GM23338 (cell line): ENCODE data around the gene GAREM2. TPM values are rescaled to one million over a fixed set of nuclear protein-coding genes. Genes with fewer than 3 reads are reported as not detected.
A peak's percentile ranks its signal among the peaks of the same experiment; 100 is the strongest.

Source experiments
- ATAC-seq: fragments of 200-7000 bp; cut with Tn5 transposase; 3 replicates; pipeline ENCODE4 v1.9.1; 2020
- DNase-seq: peaks from one replicate; pipeline ENCODE4 v3.0.0-alpha.2; 2015; ENCODE audit warnings: low spot score
- H2AFZ ChIP-seq: fragments of 200-600 bp; sonication (generic); 2 replicates; pipeline ENCODE4 v1.8.0; 2016; ENCODE audit warnings: antibody characterized with exemption, mild to moderate bottlenecking, moderate library complexity
- H3F3A ChIP-seq: fragments of 200-600 bp; sonication (generic); replicated peaks from 2 replicates; pipeline ENCODE4 v1.8.0; 2017; ENCODE audit warnings: antibody characterized with exemption, mixed run types, low read depth
- H3K27ac ChIP-seq: fragments of 200-600 bp; sonication (generic); 2 replicates; pipeline ENCODE4 v1.6.1; 2016; ENCODE audit warnings: low read depth
- H3K27me3 ChIP-seq: fragments of 200-600 bp; sonication (generic); 2 replicates; pipeline ENCODE4 v1.8.0; 2016; ENCODE audit warnings: mild to moderate bottlenecking, mixed run types, moderate library complexity; ENCODE audit not compliant: insufficient read depth
- H3K36me3 ChIP-seq: fragments of 200-600 bp; sonication (generic); 2 replicates; pipeline ENCODE4 v1.8.0; 2016; ENCODE audit warnings: mild to moderate bottlenecking; ENCODE audit not compliant: insufficient read depth
- H3K4me1 ChIP-seq: fragments of 200-600 bp; sonication (generic); 2 replicates; pipeline ENCODE4 v1.8.0; 2016; ENCODE audit warnings: mild to moderate bottlenecking, moderate library complexity; ENCODE audit not compliant: insufficient read depth
- H3K4me2 ChIP-seq: fragments of 200-600 bp; sonication (generic); 2 replicates; pipeline ENCODE4 v1.7.1; 2017; ENCODE audit warnings: mixed run types
- H3K4me3 ChIP-seq: fragments of 200-600 bp; sonication (generic); 2 replicates; pipeline ENCODE4 v1.6.1; 2016; ENCODE audit warnings: mixed run types
- H3K79me2 ChIP-seq: fragments of 200-600 bp; sonication (generic); replicated peaks from 2 replicates; pipeline ENCODE4 v1.8.0; 2017; ENCODE audit warnings: mild to moderate bottlenecking; ENCODE audit not compliant: insufficient read depth
- H3K9me2 ChIP-seq: fragments of 200-600 bp; sonication (generic); 2 replicates; pipeline ENCODE4 v1.8.0; 2017; ENCODE audit not compliant: insufficient read depth
- H4K20me1 ChIP-seq: fragments of 200-600 bp; sonication (generic); replicated peaks from 2 replicates; pipeline ENCODE4 v1.8.0; 2017; ENCODE audit warnings: mild to moderate bottlenecking; ENCODE audit not compliant: insufficient read depth
- H3K27ac Mint-ChIP-seq: 2 replicates; pipeline ENCODE4 v1.8.0; 2020; ENCODE audit warnings: inconsistent platforms, mild to moderate bottlenecking, moderate library complexity, mixed read lengths
- H3K27me3 Mint-ChIP-seq: 3 replicates; pipeline ENCODE4 v1.8.0; 2022; ENCODE audit warnings: low read depth, mild to moderate bottlenecking, moderate library complexity, mixed read lengths, inconsistent platforms; ENCODE audit not compliant: insufficient read depth, poor library complexity
- H3K36me3 Mint-ChIP-seq: 3 replicates; pipeline ENCODE4 v1.8.0; 2021; ENCODE audit warnings: low read depth, mild to moderate bottlenecking, inconsistent platforms, moderate library complexity, mixed read lengths
- H3K4me1 Mint-ChIP-seq: 3 replicates; pipeline ENCODE4 v1.8.0; 2020; ENCODE audit warnings: mild to moderate bottlenecking, inconsistent platforms, mixed read lengths
- H3K4me3 Mint-ChIP-seq: 3 replicates; pipeline ENCODE4 v1.8.0; 2021; ENCODE audit warnings: moderate library complexity, mild to moderate bottlenecking, inconsistent platforms, mixed read lengths
- H3K9me3 Mint-ChIP-seq: 3 replicates; pipeline ENCODE4 v1.8.0; 2020; ENCODE audit warnings: moderate library complexity, mild to moderate bottlenecking, inconsistent platforms, mixed read lengths
- CREB1 ChIP-seq: fragments of 250-450 bp; sonication (Bioruptor Pico); IDR thresholded peaks from 2 replicates; pipeline ENCODE4 v1.5.0; 2020; ENCODE audit warnings: low read depth, mild to moderate bottlenecking, moderate library complexity
- EZH2 ChIP-seq: fragments of 200-600 bp; sonication (generic); IDR thresholded peaks from one replicate; pipeline ENCODE4 v1.8.0; 2017; ENCODE audit warnings: antibody characterized with exemption, mild to moderate bottlenecking, low read depth; ENCODE audit not compliant: unreplicated experiment
- EZH2phosphoT487 ChIP-seq: fragments of 200-600 bp; sonication (generic); IDR thresholded peaks from one replicate; pipeline ENCODE4 v1.8.1; 2018; ENCODE audit warnings: antibody characterized with exemption; ENCODE audit not compliant: unreplicated experiment
- JUNB ChIP-seq: IDR thresholded peaks from one replicate; pipeline ENCODE4 v1.6.1; 2016; ENCODE audit warnings: antibody characterized with exemption; ENCODE audit not compliant: unreplicated experiment
- NANOG ChIP-seq: IDR thresholded peaks from 2 replicates; pipeline ENCODE4 v1.6.1; 2016; ENCODE audit warnings: antibody characterized with exemption, borderline replicate concordance
- POLR2AphosphoS5 ChIP-seq: IDR thresholded peaks from 2 replicates; pipeline ENCODE4 v1.6.1; 2016; ENCODE audit warnings: antibody characterized with exemption, low read depth
- STAT1 ChIP-seq: IDR thresholded peaks from one replicate; pipeline ENCODE4 v1.6.1; 2016; ENCODE audit warnings: antibody characterized with exemption; ENCODE audit not compliant: unreplicated experiment
- ZNF114 ChIP-seq: fragments of 250-450 bp; sonication (Bioruptor Pico); IDR thresholded peaks from 2 replicates; pipeline ENCODE4 v1.5.0; 2020; ENCODE audit warnings: mild to moderate bottlenecking, moderate library complexity
- ZNF331 ChIP-seq: fragments of 250-450 bp; sonication (Bioruptor Pico); IDR thresholded peaks from 2 replicates; pipeline ENCODE4 v1.5.0; 2020; ENCODE audit warnings: low read depth, mild to moderate bottlenecking, moderate library complexity
- polyA plus RNA-seq: library from polyadenylated mRNA; unstranded; fragments of >200 nt; fragmentation: Nextera tagmentation; extraction: Ambion mirVana; gene quantifications from 2 replicates; pipeline ENCODE4 v1.2.1, GENCODE V29; 2016
- total RNA-seq: library from RNA; depleted of rRNA; stranded (reverse); fragments of >200 nt; shearing (Covaris generic); gene quantifications from 2 replicates; pipeline ENCODE4 v1.2.3, GENCODE V29; 2014
- TF ChIP-seq, protein P1 (sequence below): IDR thresholded peaks from 2 replicates; pipeline ENCODE4 v1.6.1; 2016; ENCODE audit warnings: antibody characterized with exemption
- TF ChIP-seq, protein P2 (sequence below): fragments of 250-450 bp; sonication (Bioruptor Pico); IDR thresholded peaks from 2 replicates; pipeline ENCODE4 v1.5.0; 2020; ENCODE audit warnings: mild to moderate bottlenecking, moderate library complexity
- TF ChIP-seq, protein P3 (sequence below): IDR thresholded peaks from one replicate; pipeline ENCODE4 v1.6.1; 2018; ENCODE audit warnings: antibody characterized with exemption; ENCODE audit not compliant: unreplicated experiment
- TF ChIP-seq, protein P4 (sequence below), 2 experiments: fragments of 200-600 bp in 1 of 2; sonication (generic) in 1 of 2; conservative IDR thresholded peaks; 2 replicates each; pipeline versions ENCODE4 v1.5.1 to v1.6.1; 2016 to 2017; ENCODE audit warnings: antibody characterized with exemption in 2 of 2, low read depth in 2 of 2, mild to moderate bottlenecking in 2 of 2, moderate library complexity in 1 of 2

Gene GAREM2
- total and polyA plus RNA-seq, 2 experiments from 2014 or later, result 3.8 to 23.8 TPM

DNA sequence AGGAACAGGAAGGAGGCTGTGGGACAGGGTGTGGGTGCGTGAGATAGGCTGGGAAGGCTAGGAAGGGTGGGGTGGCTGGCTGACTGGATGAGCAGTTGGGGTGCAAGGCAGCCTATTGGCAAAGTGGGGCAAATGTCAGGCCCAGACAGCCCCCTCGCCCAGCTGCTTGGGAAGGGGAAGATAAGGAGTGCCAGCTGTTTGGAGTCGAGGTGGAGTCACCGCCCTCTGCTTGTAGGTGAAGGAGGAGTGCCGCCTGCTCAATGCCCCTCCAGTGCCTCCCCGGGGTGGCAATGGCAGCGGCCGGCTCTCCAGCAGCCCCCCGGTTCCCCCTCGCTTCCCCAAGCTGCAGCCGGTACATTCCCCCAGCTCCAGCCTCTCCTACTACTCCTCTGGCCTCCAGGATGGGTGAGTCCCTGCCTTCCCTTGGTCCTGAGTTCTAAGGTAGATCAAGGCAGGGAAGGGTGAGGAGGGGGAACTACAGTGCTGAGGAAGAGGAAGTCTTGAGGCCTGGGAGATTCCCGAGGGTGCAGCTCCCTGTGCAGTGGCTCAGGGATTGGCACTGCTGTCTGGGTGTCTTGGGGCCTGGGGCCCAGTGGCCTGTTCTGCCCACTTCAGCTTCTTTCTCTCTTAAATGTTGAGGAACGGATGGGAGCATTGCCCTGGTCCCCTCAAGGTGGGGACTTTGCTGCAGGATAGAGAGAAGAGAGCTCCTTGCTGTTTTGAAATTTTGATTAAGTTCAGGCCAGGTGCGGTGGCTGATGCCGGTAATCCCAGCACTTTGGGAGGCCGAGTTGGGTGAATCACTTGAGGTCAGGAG lies 13.3 kb downstream of the GAREM2 start:
- H3K4me3 Mint-ChIP-seq, result peak overlapping the region; percentile 74
- Histone ChIP-seq H3K4me3 (peak overlapping the region; percentile 69; the same call in 1 of the 2 replicates), H3K4me1 (peaks cover 3% of the 10 kb centered on the region; the same call in 1 of the 2 replicates), H3K27me3 (peaks cover 17% of the 10 kb centered on the region), H3K79me2 (no peaks in the 10 kb centered on the region), H2AFZ (no peak overlapping the region), H3K9me2 (no peaks in the 10 kb centered on the region), H3K4me2 (no peak overlapping the region; the same call in 1 of the 2 replicates), H3F3A (peaks cover 5% of the 10 kb centered on the region; the same call in 1 of the 2 replicates), H3K27ac (no peak overlapping the region), H4K20me1 (peaks cover 10% of the 10 kb centered on the region), H3K36me3 (peaks cover 1% of the 10 kb centered on the region; the same call in 1 of the 2 replicates)
- peaks cover 13% of the 10 kb centered on the region for H3K4me1 Mint-ChIP-seq
- DNase-seq (no peak), ATAC-seq (no peak)
- H3K27me3 Mint-ChIP-seq, result peaks cover 16% of the 10 kb centered on the region
- no peak overlapping the region for H3K27ac Mint-ChIP-seq
- H3K36me3 Mint-ChIP-seq, result peaks cover 25% of the 10 kb centered on the region
- no peak for TF ChIP-seq CREB1
- TF ChIP-seq EZH2, result no peak
- TF ChIP-seq EZH2phosphoT487, result no peak
- TF ChIP-seq, protein P1, sequence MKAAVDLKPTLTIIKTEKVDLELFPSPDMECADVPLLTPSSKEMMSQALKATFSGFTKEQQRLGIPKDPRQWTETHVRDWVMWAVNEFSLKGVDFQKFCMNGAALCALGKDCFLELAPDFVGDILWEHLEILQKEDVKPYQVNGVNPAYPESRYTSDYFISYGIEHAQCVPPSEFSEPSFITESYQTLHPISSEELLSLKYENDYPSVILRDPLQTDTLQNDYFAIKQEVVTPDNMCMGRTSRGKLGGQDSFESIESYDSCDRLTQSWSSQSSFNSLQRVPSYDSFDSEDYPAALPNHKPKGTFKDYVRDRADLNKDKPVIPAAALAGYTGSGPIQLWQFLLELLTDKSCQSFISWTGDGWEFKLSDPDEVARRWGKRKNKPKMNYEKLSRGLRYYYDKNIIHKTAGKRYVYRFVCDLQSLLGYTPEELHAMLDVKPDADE, result no peak
- TF ChIP-seq, protein P2, sequence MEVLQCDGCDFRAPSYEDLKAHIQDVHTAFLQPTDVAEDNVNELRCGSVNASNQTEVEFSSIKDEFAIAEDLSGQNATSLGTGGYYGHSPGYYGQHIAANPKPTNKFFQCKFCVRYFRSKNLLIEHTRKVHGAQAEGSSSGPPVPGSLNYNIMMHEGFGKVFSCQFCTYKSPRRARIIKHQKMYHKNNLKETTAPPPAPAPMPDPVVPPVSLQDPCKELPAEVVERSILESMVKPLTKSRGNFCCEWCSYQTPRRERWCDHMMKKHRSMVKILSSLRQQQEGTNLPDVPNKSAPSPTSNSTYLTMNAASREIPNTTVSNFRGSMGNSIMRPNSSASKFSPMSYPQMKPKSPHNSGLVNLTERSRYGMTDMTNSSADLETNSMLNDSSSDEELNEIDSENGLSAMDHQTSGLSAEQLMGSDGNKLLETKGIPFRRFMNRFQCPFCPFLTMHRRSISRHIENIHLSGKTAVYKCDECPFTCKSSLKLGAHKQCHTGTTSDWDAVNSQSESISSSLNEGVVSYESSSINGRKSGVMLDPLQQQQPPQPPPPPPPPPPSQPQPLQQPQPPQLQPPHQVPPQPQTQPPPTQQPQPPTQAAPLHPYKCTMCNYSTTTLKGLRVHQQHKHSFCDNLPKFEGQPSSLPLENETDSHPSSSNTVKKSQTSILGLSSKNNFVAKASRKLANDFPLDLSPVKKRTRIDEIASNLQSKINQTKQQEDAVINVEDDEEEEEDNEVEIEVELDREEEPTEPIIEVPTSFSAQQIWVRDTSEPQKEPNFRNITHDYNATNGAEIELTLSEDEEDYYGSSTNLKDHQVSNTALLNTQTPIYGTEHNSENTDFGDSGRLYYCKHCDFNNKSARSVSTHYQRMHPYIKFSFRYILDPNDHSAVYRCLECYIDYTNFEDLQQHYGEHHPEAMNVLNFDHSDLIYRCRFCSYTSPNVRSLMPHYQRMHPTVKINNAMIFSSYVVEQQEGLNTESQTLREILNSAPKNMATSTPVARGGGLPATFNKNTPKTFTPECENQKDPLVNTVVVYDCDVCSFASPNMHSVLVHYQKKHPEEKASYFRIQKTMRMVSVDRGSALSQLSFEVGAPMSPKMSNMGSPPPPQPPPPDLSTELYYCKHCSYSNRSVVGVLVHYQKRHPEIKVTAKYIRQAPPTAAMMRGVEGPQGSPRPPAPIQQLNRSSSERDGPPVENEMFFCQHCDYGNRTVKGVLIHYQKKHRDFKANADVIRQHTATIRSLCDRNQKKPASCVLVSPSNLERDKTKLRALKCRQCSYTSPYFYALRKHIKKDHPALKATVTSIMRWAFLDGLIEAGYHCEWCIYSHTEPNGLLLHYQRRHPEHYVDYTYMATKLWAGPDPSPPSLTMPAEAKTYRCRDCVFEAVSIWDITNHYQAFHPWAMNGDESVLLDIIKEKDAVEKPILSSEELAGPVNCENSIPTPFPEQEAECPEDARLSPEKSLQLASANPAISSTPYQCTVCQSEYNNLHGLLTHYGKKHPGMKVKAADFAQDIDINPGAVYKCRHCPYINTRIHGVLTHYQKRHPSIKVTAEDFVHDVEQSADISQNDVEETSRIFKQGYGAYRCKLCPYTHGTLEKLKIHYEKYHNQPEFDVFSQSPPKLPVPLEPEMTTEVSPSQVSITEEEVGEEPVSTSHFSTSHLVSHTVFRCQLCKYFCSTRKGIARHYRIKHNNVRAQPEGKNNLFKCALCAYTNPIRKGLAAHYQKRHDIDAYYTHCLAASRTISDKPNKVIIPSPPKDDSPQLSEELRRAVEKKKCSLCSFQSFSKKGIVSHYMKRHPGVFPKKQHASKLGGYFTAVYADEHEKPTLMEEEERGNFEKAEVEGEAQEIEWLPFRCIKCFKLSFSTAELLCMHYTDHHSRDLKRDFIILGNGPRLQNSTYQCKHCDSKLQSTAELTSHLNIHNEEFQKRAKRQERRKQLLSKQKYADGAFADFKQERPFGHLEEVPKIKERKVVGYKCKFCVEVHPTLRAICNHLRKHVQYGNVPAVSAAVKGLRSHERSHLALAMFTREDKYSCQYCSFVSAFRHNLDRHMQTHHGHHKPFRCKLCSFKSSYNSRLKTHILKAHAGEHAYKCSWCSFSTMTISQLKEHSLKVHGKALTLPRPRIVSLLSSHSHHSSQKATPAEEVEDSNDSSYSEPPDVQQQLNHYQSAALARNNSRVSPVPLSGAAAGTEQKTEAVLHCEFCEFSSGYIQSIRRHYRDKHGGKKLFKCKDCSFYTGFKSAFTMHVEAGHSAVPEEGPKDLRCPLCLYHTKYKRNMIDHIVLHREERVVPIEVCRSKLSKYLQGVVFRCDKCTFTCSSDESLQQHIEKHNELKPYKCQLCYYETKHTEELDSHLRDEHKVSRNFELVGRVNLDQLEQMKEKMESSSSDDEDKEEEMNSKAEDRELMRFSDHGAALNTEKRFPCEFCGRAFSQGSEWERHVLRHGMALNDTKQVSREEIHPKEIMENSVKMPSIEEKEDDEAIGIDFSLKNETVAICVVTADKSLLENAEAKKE (CRISPR knock-in tag), result no peak
- TF ChIP-seq, protein P3, sequence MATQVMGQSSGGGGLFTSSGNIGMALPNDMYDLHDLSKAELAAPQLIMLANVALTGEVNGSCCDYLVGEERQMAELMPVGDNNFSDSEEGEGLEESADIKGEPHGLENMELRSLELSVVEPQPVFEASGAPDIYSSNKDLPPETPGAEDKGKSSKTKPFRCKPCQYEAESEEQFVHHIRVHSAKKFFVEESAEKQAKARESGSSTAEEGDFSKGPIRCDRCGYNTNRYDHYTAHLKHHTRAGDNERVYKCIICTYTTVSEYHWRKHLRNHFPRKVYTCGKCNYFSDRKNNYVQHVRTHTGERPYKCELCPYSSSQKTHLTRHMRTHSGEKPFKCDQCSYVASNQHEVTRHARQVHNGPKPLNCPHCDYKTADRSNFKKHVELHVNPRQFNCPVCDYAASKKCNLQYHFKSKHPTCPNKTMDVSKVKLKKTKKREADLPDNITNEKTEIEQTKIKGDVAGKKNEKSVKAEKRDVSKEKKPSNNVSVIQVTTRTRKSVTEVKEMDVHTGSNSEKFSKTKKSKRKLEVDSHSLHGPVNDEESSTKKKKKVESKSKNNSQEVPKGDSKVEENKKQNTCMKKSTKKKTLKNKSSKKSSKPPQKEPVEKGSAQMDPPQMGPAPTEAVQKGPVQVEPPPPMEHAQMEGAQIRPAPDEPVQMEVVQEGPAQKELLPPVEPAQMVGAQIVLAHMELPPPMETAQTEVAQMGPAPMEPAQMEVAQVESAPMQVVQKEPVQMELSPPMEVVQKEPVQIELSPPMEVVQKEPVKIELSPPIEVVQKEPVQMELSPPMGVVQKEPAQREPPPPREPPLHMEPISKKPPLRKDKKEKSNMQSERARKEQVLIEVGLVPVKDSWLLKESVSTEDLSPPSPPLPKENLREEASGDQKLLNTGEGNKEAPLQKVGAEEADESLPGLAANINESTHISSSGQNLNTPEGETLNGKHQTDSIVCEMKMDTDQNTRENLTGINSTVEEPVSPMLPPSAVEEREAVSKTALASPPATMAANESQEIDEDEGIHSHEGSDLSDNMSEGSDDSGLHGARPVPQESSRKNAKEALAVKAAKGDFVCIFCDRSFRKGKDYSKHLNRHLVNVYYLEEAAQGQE, result no peak
- TF ChIP-seq, protein P4, sequence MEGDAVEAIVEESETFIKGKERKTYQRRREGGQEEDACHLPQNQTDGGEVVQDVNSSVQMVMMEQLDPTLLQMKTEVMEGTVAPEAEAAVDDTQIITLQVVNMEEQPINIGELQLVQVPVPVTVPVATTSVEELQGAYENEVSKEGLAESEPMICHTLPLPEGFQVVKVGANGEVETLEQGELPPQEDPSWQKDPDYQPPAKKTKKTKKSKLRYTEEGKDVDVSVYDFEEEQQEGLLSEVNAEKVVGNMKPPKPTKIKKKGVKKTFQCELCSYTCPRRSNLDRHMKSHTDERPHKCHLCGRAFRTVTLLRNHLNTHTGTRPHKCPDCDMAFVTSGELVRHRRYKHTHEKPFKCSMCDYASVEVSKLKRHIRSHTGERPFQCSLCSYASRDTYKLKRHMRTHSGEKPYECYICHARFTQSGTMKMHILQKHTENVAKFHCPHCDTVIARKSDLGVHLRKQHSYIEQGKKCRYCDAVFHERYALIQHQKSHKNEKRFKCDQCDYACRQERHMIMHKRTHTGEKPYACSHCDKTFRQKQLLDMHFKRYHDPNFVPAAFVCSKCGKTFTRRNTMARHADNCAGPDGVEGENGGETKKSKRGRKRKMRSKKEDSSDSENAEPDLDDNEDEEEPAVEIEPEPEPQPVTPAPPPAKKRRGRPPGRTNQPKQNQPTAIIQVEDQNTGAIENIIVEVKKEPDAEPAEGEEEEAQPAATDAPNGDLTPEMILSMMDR (conservative IDR thresholded peaks at IDR 0.05; ENCODE audit: low read depth in 2 of 2), result no peak
- TF ChIP-seq STAT1, result no peak
- TF ChIP-seq ZNF114, result no peak
- no peak for TF ChIP-seq POLR2AphosphoS5
- no peak for TF ChIP-seq NANOG
- TF ChIP-seq JUNB, result no peak
- TF ChIP-seq ZNF331, result no peak
- H3K9me3 Mint-ChIP-seq, result no peaks in the 10 kb centered on the region
